Measurements from ENCODE around the gene IGFALS.

DNA sequence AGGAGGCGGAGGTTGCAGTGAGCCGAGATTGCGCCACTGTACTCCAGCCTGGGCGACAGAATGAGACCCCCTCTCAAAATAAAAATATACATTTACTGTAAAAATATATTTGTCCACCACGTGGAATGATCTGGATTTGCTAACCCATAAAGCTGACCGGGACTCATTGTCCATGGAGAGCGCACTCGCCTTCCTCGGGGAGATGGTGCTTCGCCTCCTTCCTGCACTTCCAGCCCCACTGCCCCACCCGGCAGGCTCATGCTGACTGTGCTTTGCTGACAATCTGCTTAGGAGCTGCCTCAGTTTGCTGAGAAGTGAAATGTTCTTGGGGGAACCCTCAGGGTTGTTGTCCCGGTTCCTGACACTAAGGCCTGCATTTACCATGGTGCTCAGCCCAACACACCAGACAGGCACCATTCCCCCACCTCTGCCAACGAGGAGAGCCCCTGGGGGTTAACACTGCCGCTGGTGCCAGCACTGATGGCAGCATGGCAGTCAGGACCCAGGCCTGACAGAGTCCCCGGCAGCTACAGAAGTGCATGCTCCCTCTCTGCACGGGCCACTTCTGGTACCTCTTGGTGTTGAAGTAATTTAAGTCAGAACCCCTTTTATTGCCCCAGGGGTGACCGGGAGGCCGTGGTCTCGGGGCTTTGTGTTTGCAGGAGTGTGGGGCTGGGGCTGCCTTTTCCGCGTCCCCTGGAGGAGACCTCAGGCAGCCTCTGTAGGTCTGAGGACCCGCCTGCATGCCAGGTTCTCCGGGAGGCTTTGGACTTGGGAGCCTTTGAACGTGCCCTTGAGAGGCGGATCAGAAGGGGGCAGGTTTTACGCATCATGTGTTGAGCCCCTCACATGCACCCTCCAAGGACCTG, 8.3 kb downstream of the IGFALS start:
- TF ChIP-seq POLR2A (IDR thresholded peaks at IDR 0.05): no peak
- no peak for TF ChIP-seq EP300 (IDR thresholded peaks at IDR 0.05)

Data from ovary (tissue), 1 donor.